KOPT-K1 (cell line): ENCODE measurements around the gene CWC22.
A peak's percentile ranks its signal among the peaks of the same experiment; 100 is the strongest.
"Not testable (repeated sequence)": the region's sequence is repeated elsewhere in the genome, so short reads cannot be mapped to it uniquely, and the experiment has no call there.

Source experiments
- H3K27ac ChIP-seq: fragments of 200-600 bp; sonication (generic); 2 replicates; pipeline ENCODE4 v1.5.1; 2016; ENCODE audit warnings: antibody characterized with exemption, mild to moderate bottlenecking, low read depth, low read length; ENCODE audit not compliant: poor library complexity, severe bottlenecking
- H3K36me3 ChIP-seq: fragments of 200-600 bp; sonication (generic); 2 replicates; pipeline ENCODE4 v1.5.1; 2017; ENCODE audit warnings: antibody characterized with exemption, mild to moderate bottlenecking, low read length, moderate library complexity; ENCODE audit not compliant: insufficient read depth
- H3K9me3 ChIP-seq: fragments of 200-600 bp; sonication (generic); 2 replicates; pipeline ENCODE4 v1.5.1; 2017; ENCODE audit warnings: antibody characterized with exemption, low read length, mild to moderate bottlenecking; ENCODE audit not compliant: insufficient read depth, poor library complexity, severe bottlenecking

CWC22 gene

DNA sequence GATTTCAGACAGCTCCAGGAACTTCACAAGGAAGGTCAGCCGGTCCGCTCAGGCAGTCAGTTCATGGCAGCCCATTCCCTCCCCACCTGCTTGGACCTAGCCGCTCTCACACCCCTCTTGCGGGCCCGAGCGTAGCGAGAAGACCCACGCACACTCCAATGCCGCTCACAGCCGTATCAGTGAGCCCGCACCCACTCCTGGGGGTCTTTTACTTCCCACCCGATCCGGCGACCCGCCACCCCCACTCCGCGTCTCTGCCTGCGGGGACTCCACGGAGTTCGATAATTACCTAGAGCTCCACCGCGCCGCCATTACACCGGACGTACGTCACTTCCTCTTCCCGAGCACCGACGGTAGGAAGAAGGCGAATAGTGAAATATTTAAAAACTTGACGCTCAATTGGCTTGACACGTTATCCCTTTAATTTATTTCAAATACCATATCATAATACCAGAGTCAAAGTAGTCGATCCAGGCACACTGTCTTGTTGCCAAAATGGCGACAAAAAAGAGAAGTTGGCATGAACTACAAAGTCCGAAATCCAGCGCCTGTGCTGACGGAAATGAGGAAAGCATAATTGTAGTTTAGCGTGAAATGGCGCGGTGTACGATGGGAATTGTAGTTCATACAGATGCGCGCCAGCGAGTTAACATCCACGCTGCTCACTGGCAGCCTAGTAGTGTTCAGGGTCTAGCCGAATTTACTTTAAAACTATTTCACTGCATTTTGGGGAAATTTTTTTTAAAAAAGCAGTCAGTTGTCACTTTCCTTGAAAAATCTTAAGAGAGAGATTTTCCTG, at the start of gene CWC22:
Gene CWC22 (minus strand): TSS at position 517 of the 799 bp plus-strand sequence. CDS start 13,956 bp downstream, outside the sequence.
- Histone ChIP-seq H3K36me3 (no peaks in the 10 kb centered on the region; the same call in 1 of the 2 replicates), H3K9me3 (no peaks in the 10 kb centered on the region), H3K27ac (peak within 1 kb of the TSS; percentile 81)

DNA sequence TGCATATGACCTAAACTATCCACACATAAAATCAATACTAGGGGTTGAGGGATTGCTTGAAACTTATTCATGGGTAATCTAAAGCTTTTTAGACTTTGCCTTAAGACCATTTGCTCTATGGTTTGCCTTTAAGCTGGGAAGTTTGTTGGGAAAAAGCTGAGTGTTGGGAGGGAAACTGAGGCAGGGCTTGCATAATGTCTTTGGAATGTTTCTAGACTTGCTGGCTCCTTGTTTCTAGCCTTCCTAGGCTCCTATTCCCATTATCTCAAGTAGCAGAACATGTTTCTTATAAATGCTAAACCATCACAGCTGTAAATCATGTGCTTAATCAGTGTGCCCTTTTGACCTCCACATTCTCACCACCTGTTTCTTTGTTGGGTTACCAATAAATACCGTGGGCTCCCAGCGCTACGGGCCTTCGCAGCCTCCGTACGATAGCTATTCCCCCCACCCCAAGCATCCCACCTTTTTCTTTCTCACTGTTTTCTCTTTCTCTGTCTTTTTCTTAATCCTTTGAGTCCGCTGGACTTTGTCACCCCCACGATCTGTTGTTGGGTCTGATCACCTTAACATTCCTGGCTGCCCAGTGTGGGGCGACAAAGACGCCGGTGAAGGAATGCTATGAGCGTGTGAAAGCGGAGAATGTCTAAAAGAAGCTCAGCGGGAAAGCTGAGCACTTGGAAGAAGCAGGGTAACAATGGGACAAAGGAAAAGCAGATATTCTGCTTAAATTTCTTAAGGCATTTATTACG, 49.4 kb upstream of the CWC22 start:
- Histone ChIP-seq H3K27ac (no peak overlapping the region), H3K36me3 (no peaks in the 10 kb centered on the region), H3K9me3 (no peaks in the 10 kb centered on the region)

DNA sequence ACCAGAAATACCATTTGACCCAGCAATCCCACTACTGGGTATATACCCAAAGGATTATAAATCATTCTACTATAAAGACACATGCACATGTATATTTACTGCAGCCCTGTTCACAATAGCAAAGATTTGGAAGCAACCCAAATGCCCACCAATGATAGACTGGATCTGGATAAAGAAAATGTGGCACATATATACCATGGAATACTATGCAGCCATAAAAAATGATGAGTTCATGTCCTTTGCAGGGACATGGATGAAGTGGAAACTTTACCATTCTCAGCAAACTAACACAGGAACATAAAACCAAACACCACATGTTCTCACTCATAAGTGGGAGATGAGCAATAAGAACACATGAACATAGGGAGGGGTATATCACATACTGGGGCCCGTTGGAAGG, 47.5 kb upstream of the CWC22 start:
- not testable (repeated sequence) for H3K9me3 ChIP-seq, H3K27ac ChIP-seq, H3K36me3 ChIP-seq

DNA sequence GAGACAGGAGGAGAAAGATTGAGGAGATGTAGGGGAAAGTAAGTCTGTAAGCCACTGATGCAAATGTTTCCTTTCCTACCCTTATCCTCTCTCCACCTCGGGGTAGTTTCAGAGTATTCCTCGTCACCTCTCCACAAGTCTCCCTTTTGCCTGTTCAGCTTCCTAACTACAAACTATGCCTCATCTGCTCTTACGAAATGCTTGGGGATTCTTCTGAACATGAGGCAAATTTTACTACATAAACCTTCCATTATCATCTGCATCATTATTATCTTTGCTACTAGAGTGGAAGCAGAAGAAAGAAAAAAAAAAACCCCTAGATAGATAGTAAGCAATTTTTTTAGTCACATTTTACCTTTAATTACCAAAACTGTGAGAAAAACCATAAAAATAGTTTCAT, 43.1 kb upstream of the CWC22 start:
- no peak overlapping the region for H3K27ac ChIP-seq
- no peaks in the 10 kb centered on the region for H3K36me3 ChIP-seq
- H3K9me3 ChIP-seq = no peaks in the 10 kb centered on the region

DNA sequence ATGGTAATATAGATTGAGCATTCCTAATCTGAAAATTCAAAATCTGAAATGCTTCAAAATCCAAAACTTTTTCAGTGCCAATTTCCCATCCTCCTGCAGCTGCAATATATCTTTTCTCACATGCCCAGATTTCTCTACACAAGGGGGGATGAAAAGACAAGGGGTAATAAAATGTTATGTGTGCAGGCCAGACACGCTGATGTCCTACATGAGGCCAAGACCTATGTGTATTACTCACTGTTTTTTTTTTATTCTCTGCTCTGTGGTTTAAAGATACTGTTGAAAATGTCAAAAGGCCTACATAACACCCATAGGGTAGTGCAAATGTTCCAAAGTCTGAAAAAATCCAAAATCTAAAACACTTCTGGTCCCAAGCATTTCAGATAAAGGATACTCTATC, 41.2 kb upstream of the CWC22 start:
- no peaks in the 10 kb centered on the region for H3K9me3 ChIP-seq
- no peaks in the 10 kb centered on the region for H3K36me3 ChIP-seq
- no peak overlapping the region for H3K27ac ChIP-seq

DNA sequence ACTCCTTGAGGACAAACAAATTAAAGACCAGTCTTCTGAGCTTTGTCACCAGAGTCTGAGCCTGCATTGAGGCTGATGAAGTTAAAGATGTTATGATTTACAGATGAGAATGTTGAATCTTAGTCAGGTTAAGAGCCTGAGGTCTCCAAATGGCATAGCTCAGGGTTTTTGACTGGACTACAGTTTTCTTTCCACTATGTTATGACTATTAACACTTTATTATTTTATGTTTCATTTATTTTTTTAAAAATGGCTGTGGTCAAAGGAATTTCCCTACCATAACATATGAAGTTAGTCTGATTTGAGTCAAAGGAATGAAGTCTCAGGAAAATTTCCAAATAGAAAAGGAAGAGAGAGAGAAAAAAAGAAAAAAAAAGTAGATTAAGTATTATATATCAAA, 39.7 kb upstream of the CWC22 start:
- Histone ChIP-seq H3K9me3 (no peaks in the 10 kb centered on the region), H3K27ac (no peak overlapping the region), H3K36me3 (no peaks in the 10 kb centered on the region)

DNA sequence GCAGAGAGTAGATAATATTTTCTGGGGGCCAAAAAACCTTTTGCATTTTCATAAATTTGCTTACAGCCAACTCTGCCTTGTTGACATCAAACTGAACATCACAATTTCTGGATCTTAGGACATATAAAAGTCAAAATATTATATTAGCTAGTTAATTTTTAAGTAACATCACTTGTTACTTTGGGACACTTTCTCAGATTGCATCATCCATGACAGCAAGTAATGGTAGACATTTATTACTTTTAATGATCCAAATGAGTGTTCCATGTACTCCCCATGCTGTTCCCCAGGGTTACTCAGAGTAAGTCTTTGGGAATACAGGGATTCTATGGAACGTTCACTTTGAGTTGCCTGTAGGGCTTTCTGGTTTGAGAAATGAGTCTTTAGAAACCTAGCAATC, 39.1 kb upstream of the CWC22 start:
- Histone ChIP-seq H3K27ac (no peak overlapping the region), H3K36me3 (no peaks in the 10 kb centered on the region), H3K9me3 (no peaks in the 10 kb centered on the region)

DNA sequence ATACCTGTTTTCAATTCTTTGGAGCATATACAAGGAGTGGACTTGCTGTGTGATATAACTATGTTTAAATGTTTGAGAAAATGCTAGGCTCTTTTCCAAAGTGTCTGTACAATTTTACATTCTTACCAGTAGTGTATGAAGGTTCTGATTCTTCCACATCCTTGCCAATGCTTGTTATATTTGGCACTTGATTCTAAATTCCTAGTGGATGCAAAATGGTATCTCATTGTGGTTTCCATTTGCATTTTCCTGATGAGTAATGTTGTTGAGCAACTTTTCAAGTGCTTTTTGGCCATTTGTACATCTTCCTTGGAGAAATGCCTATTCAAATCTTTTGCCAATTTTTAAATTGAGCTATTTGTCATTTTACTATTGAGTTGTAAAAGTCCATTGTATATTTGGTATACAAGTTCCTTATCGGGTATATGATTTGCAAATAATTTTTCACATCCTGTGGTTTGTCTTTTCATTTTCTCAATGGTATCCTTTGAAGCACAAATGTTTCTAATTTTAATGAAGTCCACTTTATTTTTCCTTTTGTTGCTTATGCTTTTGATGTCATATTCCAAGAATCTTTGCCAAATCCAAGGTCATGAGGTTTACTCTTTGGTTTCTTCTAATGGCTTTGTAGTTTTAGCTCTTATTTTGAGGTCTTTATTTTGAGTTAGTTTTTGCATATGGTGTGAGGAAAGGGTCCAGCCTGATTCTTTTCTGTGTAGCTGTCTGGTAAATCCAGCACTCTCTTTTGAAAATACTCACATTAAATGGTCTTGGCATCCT, 33.2 kb upstream of the CWC22 start:
- Histone ChIP-seq H3K36me3 (no peaks in the 10 kb centered on the region), H3K27ac (no peak overlapping the region), H3K9me3 (no peaks in the 10 kb centered on the region)

DNA sequence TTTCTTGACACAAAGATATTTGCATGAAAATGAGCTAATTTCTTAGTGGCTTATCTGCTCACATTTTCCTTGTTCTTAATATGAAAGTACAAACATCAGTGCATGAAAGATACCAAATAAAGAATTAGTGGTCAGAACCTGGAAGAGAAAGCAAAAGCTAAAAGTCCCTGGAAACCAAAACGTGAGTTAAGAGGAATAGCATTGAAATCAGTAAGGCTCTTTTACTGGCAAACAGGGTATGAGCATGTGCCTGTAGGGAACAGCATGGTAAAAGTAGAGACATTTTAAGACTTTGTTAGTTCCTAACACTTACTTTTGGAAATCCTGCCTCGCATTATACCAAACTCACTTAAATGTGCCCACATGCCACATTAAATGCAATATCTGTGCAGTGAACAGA, 31.9 kb upstream of the CWC22 start:
- no peaks in the 10 kb centered on the region for H3K36me3 ChIP-seq

DNA sequence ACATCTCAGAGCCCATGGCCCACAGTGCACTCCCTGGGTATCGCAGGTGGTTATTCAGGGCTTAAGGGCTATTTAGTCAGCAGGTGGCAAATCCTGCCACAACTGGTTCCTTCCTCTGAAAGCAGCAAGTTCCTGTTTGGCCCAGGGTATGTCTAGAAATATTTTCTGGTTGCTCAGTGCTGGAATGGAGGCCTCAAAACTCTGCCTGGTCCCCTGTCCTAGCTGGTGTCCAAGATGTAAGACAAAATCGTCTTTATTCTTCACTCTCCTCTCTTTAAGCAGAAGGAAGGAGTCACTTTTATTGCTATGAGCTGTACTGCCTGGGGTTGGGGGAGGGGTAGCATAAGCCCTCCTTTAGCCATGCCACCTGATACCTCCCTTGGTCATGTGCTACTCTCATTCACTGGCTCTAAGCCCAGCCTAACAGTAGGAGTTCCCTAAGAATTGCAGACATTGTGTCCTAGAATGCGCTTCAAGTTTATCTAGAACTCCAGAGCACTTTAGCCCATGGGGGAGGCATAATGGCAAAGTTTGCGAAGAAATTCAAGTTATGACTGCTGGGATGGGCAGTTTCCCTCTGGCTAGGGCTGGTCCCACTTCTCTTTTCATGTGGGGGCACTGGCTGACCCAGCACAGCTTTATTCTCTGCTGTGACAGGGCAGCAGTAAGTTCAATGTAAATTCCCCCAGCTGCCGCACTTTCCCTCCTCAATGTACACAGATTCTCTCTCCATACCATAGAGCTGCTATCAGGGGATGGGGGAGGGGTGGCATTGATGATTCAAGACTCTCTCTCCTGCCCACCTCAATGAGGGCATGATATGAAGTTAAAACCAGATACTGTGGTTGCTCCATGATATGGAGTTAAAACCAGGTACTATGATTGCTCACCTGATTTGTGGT, 27.1 kb upstream of the CWC22 start:
- H3K27ac ChIP-seq = no peak overlapping the region
- H3K9me3 ChIP-seq = peaks cover 6% of the 10 kb centered on the region
- no peaks in the 10 kb centered on the region for H3K36me3 ChIP-seq

More for the DNA sequence above, 31.9 kb upstream of the CWC22 start:
- no peaks in the 10 kb centered on the region for H3K9me3 ChIP-seq
- H3K27ac ChIP-seq = no peak overlapping the region

DNA sequence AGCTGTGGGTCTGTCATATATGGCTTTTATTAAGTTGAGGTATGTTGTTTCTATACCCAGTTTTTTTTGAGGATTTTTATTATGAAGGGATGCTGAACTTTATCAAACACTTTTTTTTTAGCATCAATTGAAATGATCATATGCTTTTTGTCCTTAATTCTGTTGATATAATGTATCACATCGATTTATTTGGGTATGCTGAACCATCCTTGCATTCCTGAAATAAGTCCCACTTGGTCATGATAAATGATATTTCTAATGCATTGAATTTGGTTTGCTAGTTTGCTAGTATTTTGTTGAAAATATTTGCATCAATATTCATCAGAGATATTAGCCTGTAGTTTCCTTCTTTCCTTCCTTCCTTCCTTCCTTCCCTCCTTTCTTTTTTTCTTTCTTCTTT, 22.5 kb upstream of the CWC22 start:
- H3K36me3 ChIP-seq = no peaks in the 10 kb centered on the region
- H3K9me3 ChIP-seq = peaks cover 6% of the 10 kb centered on the region
- H3K27ac ChIP-seq = no peak overlapping the region

DNA sequence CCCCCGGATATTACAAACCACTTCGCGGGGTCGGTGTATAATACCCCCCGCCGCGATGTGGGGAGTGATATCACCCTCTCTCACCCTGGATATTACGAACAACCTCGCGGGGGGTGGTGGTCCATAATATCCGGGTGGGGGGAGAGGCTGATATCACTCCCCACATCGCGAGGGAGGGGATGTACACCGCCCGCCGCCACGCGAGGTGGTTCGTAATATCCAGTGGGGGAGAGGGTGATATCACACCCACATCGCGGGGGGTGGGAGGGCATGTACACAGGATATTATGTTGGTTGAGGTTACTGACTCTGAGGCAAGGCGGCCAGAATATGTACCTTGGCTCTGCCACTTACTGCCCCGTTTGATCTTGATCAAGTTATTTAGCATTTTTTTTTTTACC, 14.8 kb upstream of the CWC22 start:
- Histone ChIP-seq H3K36me3 (no peaks in the 10 kb centered on the region), H3K27ac (no peak overlapping the region), H3K9me3 (no peaks in the 10 kb centered on the region)

DNA sequence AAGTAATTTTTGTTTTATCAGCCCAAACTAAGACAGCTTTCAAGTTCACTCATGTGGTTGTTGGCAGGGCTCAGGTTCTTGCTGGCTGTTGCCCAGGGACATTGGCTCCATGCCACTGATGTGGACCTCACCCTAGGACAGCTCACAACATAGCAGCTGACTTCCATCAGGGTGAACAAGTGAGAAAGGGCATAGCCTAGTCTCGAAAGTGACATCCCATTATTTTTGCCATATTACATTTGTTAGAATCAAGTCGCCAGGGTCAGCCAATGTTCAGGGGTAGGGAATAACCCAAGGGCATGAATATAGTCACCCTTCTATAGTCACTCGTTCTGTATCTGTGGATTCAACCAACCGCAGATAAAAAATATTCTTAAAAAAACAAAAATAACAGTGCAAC, 10.7 kb upstream of the CWC22 start:
- Histone ChIP-seq H3K9me3 (no peaks in the 10 kb centered on the region), H3K36me3 (no peaks in the 10 kb centered on the region), H3K27ac (no peak overlapping the region)

DNA sequence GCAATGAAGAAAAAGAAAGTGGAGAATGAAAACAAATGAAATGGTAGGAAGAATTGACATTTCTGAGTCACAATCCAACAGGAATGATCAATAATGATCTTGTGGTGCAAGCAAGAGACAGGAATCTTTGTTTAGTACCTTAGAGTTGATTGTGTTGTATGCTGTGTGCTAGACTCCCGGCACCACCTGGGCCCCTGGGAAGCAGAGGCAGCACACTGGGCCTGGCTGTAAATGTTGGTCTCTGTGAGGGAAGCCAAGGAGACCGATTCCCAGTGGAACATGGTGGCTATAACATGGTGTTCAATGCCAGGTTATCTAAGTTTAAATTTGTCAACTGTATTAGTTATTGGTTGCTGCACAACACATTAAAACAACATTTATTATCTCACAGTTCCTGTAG, 9.8 kb upstream of the CWC22 start:
- H3K27ac ChIP-seq = no peak overlapping the region
- H3K9me3 ChIP-seq = no peaks in the 10 kb centered on the region
- H3K36me3 ChIP-seq = no peaks in the 10 kb centered on the region
